ENCODE data around the gene C13orf46. TPM values are rescaled to one million over a fixed set of nuclear protein-coding genes. Genes with fewer than 3 reads are reported as not detected.

C13orf46 gene
- total and polyA plus RNA-seq, 2 of the 8 experiments (the other 6 are each of a cell fraction or from before 2014, with no cell fraction given): 0.23 to 0.28 TPM

DNA sequence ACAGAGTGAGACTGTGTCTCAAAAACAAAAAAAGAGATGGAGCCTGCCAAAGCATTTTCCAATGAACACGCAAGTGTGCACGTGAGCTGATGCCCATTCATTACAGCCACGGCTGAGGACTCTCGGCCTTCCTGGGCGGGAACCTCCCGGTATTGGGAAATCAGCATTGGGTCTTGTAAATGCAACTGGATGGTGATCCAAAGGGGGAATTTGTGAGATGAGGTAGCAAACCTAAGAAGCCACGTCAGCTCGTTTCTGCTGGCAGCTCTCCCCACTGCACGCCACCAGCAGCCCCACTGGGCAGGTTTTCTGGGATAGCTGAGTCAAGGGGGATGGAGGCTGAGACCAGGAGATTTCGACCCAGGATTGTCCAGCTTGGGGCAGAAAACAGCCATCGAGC lies 11.5 kb downstream of the C13orf46 start:
- no peaks in the 10 kb centered on the region for H3K36me3 ChIP-seq (ENCODE audit: control insufficient read depth in 2 of 4, insufficient read depth in 4 of 4, low read length in 3 of 4)
- ChIA-PET CTCF (ENCODE audit: partially characterized antibody) (interaction anchor here (1.5 kb wide), 1 partner anchor 264 kb away, joined by 4 read pairs; no protein-coding TSS in a partner anchor), POLR2A (ENCODE audit: partially characterized antibody) (interaction anchor here (0.6 to 1.8 kb wide), 5 partner anchors 9 to 198 kb away, joined by 3 to 6 read pairs (median 3); no protein-coding TSS in a partner anchor)
- no peak overlapping the region for H3K23ac ChIP-seq (ENCODE audit: insufficient read length)
- H3K9ac ChIP-seq (replicated peaks in 1 of 4; ENCODE audit: extremely low read depth in 1 of 4, low read depth in 3 of 4, low read length in 3 of 4): no peak overlapping the region
- H4K5ac ChIP-seq (ENCODE audit: insufficient read length, low read depth, low read length): no peak overlapping the region
- H4K20me1 ChIP-seq (replicated peaks in 1 of 2; ENCODE audit: control insufficient read depth in 1 of 2, insufficient read depth in 2 of 2, low read length in 2 of 2): peaks cover 0 to 8% of the 10 kb centered on the region in 2 experiments
- no peak overlapping the region for H3K4ac ChIP-seq (replicated peaks; ENCODE audit: insufficient read length, low read depth, low read length)
- WGBS, 2 experiments (ENCODE audit: extremely low coverage in 1 of 2, insufficient coverage in 1 of 2, insufficient read length in 1 of 2, insufficient replicate concordance in 2 of 2, low coverage in 1 of 2, low lambda C conversion rate in 2 of 2, missing lambda C conversion rate in 1 of 2): 86% methylated on average over 11 of the region's 11 CpGs; no CpG with 5 or more reads in 1 of the 2 experiments
- no peak overlapping the region for H3K14ac ChIP-seq (ENCODE audit: insufficient read length)
- no peak overlapping the region for H3K4me2 ChIP-seq (ENCODE audit: insufficient read depth in 1 of 2, low read depth in 2 of 2, low read length in 2 of 2)
- DNase-seq (ENCODE audit: low read depth in 1 of 2, low spot score in 2 of 2): no peak
- no peak overlapping the region for H2AFZ ChIP-seq (ENCODE audit: low read length)
- no peak overlapping the region for H2BK20ac ChIP-seq (ENCODE audit: low read length)
- H4K91ac ChIP-seq (replicated peaks; ENCODE audit: insufficient read length, low read length): no peak overlapping the region
- no peak overlapping the region for H3K27ac ChIP-seq (ENCODE audit: low read depth, low read length)
- no peak overlapping the region for H2BK120ac ChIP-seq (replicated peaks; ENCODE audit: low read depth, low read length)
- no peaks in the 10 kb centered on the region for H3K79me2 ChIP-seq (ENCODE audit: control insufficient read depth in 1 of 2, insufficient read depth in 2 of 2, low read length in 2 of 2)
- H3K27me3 ChIP-seq (replicated peaks in 1 of 4; ENCODE audit: control insufficient read depth in 3 of 4, extremely low read depth in 1 of 4, insufficient read depth in 3 of 4, low read length in 3 of 4): no peaks in the 10 kb centered on the region
- peaks cover 46 to 68% of the 10 kb centered on the region in 2 experiments; a peak in 3 of 4 replicates for H3K9me3 ChIP-seq (ENCODE audit: insufficient read depth in 2 of 2, low read depth in 1 of 2, low read length in 1 of 2)
- no peaks in the 10 kb centered on the region for H3K4me1 ChIP-seq (replicated peaks in 1 of 4; ENCODE audit: control insufficient read depth in 3 of 4, insufficient read depth in 4 of 4, low read length in 3 of 4)
- no peak overlapping the region for H2BK12ac ChIP-seq (ENCODE audit: low read depth, low read length)
- H3K4me3 ChIP-seq (ENCODE audit: extremely low read depth in 1 of 4, insufficient read depth in 2 of 4, low read depth in 3 of 4, low read length in 4 of 4): no peak overlapping the region
- no peak overlapping the region for H3K56ac ChIP-seq (replicated peaks; ENCODE audit: insufficient read length, low read depth, low read length)
- H3K18ac ChIP-seq (ENCODE audit: extremely low read depth, low read length): no peak overlapping the region
- H2BK5ac ChIP-seq (ENCODE audit: low read depth, low read length): no peak overlapping the region
- peaks cover 13% of the 10 kb centered on the region; the same call in 1 of the 2 replicates for H3K23me2 ChIP-seq (ENCODE audit: low read depth, low read length)
- no peak overlapping the region for H2AK5ac ChIP-seq (ENCODE audit: low read depth, low read length)
- H4K8ac ChIP-seq (ENCODE audit: extremely low read depth, insufficient read depth, low read length): no peak overlapping the region
- H3K79me1 ChIP-seq (ENCODE audit: low read depth, low read length): no peaks in the 10 kb centered on the region
- H2BK15ac ChIP-seq (ENCODE audit: low read length): no peak overlapping the region
- FAIRE-seq: no peak
- TF ChIP-seq POU5F1 (IDR thresholded peaks at IDR 0.05; ENCODE audit: low read depth, low read length) (no peak), POLR2A (IDR thresholded peaks at IDR 0.05; ENCODE audit: control extremely low read depth in 1 of 2, low read depth in 2 of 2, low read length in 2 of 2) (no peak), EZH2 (IDR thresholded peaks at IDR 0.05; ENCODE audit: low read depth, low read length, severe bottlenecking) (no peak), SUZ12 (IDR thresholded peaks at IDR 0.05; ENCODE audit: low read length) (no peak), TCF12 (IDR thresholded peaks at IDR 0.05; ENCODE audit: low read depth, low read length) (no peak), SIRT6 (IDR thresholded peaks at IDR 0.05; ENCODE audit: low read length) (no peak), SIN3A (conservative IDR thresholded peaks at IDR 0.05 in 1 of 2, IDR thresholded peaks at IDR 0.05 in 1 of 2; ENCODE audit: low read depth in 1 of 2, low read length in 2 of 2) (no peak), CBX8 (IDR thresholded peaks at IDR 0.05; ENCODE audit: borderline replicate concordance, low read depth, low read length) (no peak), CEBPB (IDR thresholded peaks at IDR 0.05; ENCODE audit: low read depth, low read length) (no peak)

Measured in H1 (cell line).